GM23338 (cell line): ENCODE measurements around the gene UPF3B.

Experiments
- CREB1 ChIP-seq: fragments of 250-450 bp; sonication (Bioruptor Pico); IDR thresholded peaks from 2 replicates; pipeline ENCODE4 v1.5.0; 2020; ENCODE audit warnings: low read depth, mild to moderate bottlenecking, moderate library complexity
- CTCF ChIP-seq, 2 experiments: fragments of 200-600 bp in 1 of 2; sonication (generic) in 1 of 2; conservative IDR thresholded peaks; 2 replicates each; pipeline versions ENCODE4 v1.5.1 to v1.6.1; 2016 to 2017; ENCODE audit warnings: antibody characterized with exemption in 2 of 2, low read depth in 2 of 2, mild to moderate bottlenecking in 2 of 2, moderate library complexity in 1 of 2
- EZH2 ChIP-seq: fragments of 200-600 bp; sonication (generic); IDR thresholded peaks from one replicate; pipeline ENCODE4 v1.8.0; 2017; ENCODE audit warnings: antibody characterized with exemption, mild to moderate bottlenecking, low read depth; ENCODE audit not compliant: unreplicated experiment
- EZH2phosphoT487 ChIP-seq: fragments of 200-600 bp; sonication (generic); IDR thresholded peaks from one replicate; pipeline ENCODE4 v1.8.1; 2018; ENCODE audit warnings: antibody characterized with exemption; ENCODE audit not compliant: unreplicated experiment
- JUNB ChIP-seq: IDR thresholded peaks from one replicate; pipeline ENCODE4 v1.6.1; 2016; ENCODE audit warnings: antibody characterized with exemption; ENCODE audit not compliant: unreplicated experiment
- NANOG ChIP-seq: IDR thresholded peaks from 2 replicates; pipeline ENCODE4 v1.6.1; 2016; ENCODE audit warnings: antibody characterized with exemption, borderline replicate concordance
- POLR2AphosphoS5 ChIP-seq: IDR thresholded peaks from 2 replicates; pipeline ENCODE4 v1.6.1; 2016; ENCODE audit warnings: antibody characterized with exemption, low read depth
- REST ChIP-seq: IDR thresholded peaks from one replicate; pipeline ENCODE4 v1.6.1; 2018; ENCODE audit warnings: antibody characterized with exemption; ENCODE audit not compliant: unreplicated experiment
- STAT1 ChIP-seq: IDR thresholded peaks from one replicate; pipeline ENCODE4 v1.6.1; 2016; ENCODE audit warnings: antibody characterized with exemption; ENCODE audit not compliant: unreplicated experiment
- ZNF114 ChIP-seq: fragments of 250-450 bp; sonication (Bioruptor Pico); IDR thresholded peaks from 2 replicates; pipeline ENCODE4 v1.5.0; 2020; ENCODE audit warnings: mild to moderate bottlenecking, moderate library complexity
- ZNF331 ChIP-seq: fragments of 250-450 bp; sonication (Bioruptor Pico); IDR thresholded peaks from 2 replicates; pipeline ENCODE4 v1.5.0; 2020; ENCODE audit warnings: low read depth, mild to moderate bottlenecking, moderate library complexity

- TF ChIP-seq CTCF (conservative IDR thresholded peaks at IDR 0.05; ENCODE audit: low read depth in 2 of 2) (no peak), POLR2AphosphoS5 (no peak), JUNB (no peak), ZNF331 (CRISPR knock-in tag) (no peak), EZH2 (no peak), REST (no peak), EZH2phosphoT487 (no peak), CREB1 (CRISPR knock-in tag) (no peak), ZNF114 (CRISPR knock-in tag) (no peak), NANOG (no peak), STAT1 (no peak)
These were observed 18.5 kb upstream of the UPF3B start for GRCh38 chrX:119871245-119871598.
